ENCODE data around the gene MAPK8IP3. TPM values are rescaled to one million over a fixed set of nuclear protein-coding genes. Genes with fewer than 3 reads are reported as not detected.

MAPK8IP3 gene
- total RNA-seq, 1 experiment from 2014 or later, result 72.3 TPM

- TF ChIP-seq ARID4B (CRISPR knock-in tag; IDR thresholded peaks at IDR 0.05; ENCODE audit: borderline replicate concordance) (no peak), ZNF138 (CRISPR knock-in tag; conservative IDR thresholded peaks at IDR 0.05) (no peak), GABPB1 (CRISPR knock-in tag; IDR thresholded peaks at IDR 0.05) (no peak), ERG (CRISPR knock-in tag; IDR thresholded peaks at IDR 0.05) (no peak), MYBL2 (CRISPR knock-in tag; IDR thresholded peaks at IDR 0.05) (no peak), KAT7 (CRISPR knock-in tag; IDR thresholded peaks at IDR 0.05; ENCODE audit: borderline replicate concordance) (no peak), NFYB (CRISPR knock-in tag; conservative IDR thresholded peaks at IDR 0.05; ENCODE audit: low read depth) (no peak)
Measured at GRCh38 chr16:1700246-1700645, 5.7 kb upstream of the MAPK8IP3 start (continued).

GRCh38 chr16:1701216-1701878 is 4.6 kb upstream of the MAPK8IP3 start:
- CTCF ChIA-PET, result no interaction called here
- POLR2A ChIA-PET, result no interaction called here
- no peaks in the 10 kb centered on the region for H3K9me3 Mint-ChIP-seq
- peaks cover 54% of the 10 kb centered on the region for H3K36me3 Mint-ChIP-seq
- peaks cover 6% of the 10 kb centered on the region for H3K4me1 Mint-ChIP-seq
- H3K27ac Mint-ChIP-seq, result no peak overlapping the region; the same call in 1 of the 2 replicates
- no peaks in the 10 kb centered on the region for H3K27me3 Mint-ChIP-seq (ENCODE audit: low read depth)
- H3K4me3 Mint-ChIP-seq, result no peak overlapping the region
- DNase-seq (ENCODE audit: low spot score) (no peak), ATAC-seq (no peak)
- no peak for TF ChIP-seq TEAD1 (CRISPR knock-in tag; IDR thresholded peaks at IDR 0.05)
- no peak for TF ChIP-seq ELF4 (CRISPR knock-in tag; IDR thresholded peaks at IDR 0.05; ENCODE audit: low read depth)
- TF ChIP-seq HMGA2 (CRISPR knock-in tag; IDR thresholded peaks at IDR 0.05), result no peak
- TF ChIP-seq USF1 (CRISPR knock-in tag; IDR thresholded peaks at IDR 0.05), result no peak
- no peak for TF ChIP-seq GTF2I (CRISPR knock-in tag; conservative IDR thresholded peaks at IDR 0.05)
- no peak for TF ChIP-seq CREM (CRISPR knock-in tag; IDR thresholded peaks at IDR 0.05)
- TF ChIP-seq FOXP4 (CRISPR knock-in tag; IDR thresholded peaks at IDR 0.05), result no peak
- no peak for TF ChIP-seq NFYB (CRISPR knock-in tag; conservative IDR thresholded peaks at IDR 0.05; ENCODE audit: low read depth)
- TF ChIP-seq GABPB1 (CRISPR knock-in tag; IDR thresholded peaks at IDR 0.05), result no peak
- no peak for TF ChIP-seq MXD4 (CRISPR knock-in tag; IDR thresholded peaks at IDR 0.05; ENCODE audit: borderline replicate concordance)
- TF ChIP-seq ZNF423 (CRISPR knock-in tag; IDR thresholded peaks at IDR 0.05), result no peak
- no peak for TF ChIP-seq CREB1 (CRISPR knock-in tag; IDR thresholded peaks at IDR 0.05)
- no peak for TF ChIP-seq ZBTB21 (CRISPR knock-in tag; IDR thresholded peaks at IDR 0.05; ENCODE audit: borderline replicate concordance)
- TF ChIP-seq ZNF396 (CRISPR knock-in tag; IDR thresholded peaks at IDR 0.05; ENCODE audit: borderline replicate concordance), result no peak
- no peak for TF ChIP-seq ZNF532 (CRISPR knock-in tag; IDR thresholded peaks at IDR 0.05; ENCODE audit: borderline replicate concordance)
- TF ChIP-seq TEAD4 (CRISPR knock-in tag; IDR thresholded peaks at IDR 0.05), result no peak
